Endodermal cell (in vitro differentiated cells): ENCODE results near the gene PGBD5. TPM values are rescaled to one million over a fixed set of nuclear protein-coding genes. Genes with fewer than 3 reads are reported as not detected.

Experiments
- DNase-seq: peaks from one replicate; pipeline ENCODE4 v3.0.0-alpha.2; 2017
- H3K27ac ChIP-seq: 2 replicates; pipeline ENCODE4 v1.5.1; 2013; ENCODE audit warnings: mild to moderate bottlenecking, low read depth, low read length, moderate library complexity
- H3K27me3 ChIP-seq: 2 replicates; pipeline ENCODE4 v1.6.1; 2013; ENCODE audit warnings: mild to moderate bottlenecking, low read length, moderate library complexity; ENCODE audit not compliant: insufficient read depth, control insufficient read depth, poor library complexity, severe bottlenecking
- H3K36me3 ChIP-seq: 2 replicates; pipeline ENCODE4 v1.7.0; 2013; ENCODE audit warnings: mild to moderate bottlenecking, low read length, moderate library complexity; ENCODE audit not compliant: control insufficient read depth, insufficient read depth
- H3K4me1 ChIP-seq: one replicate; pipeline ENCODE4 v1.7.0; 2013; ENCODE audit warnings: low read length; ENCODE audit not compliant: control insufficient read depth, insufficient read depth
- H3K4me3 ChIP-seq: 2 replicates; pipeline ENCODE4 v1.5.1; 2013; ENCODE audit warnings: mild to moderate bottlenecking, low read length, moderate library complexity
- H3K9ac ChIP-seq: 2 replicates; pipeline ENCODE4 v1.6.1; 2013; ENCODE audit warnings: mild to moderate bottlenecking, low read length, moderate library complexity; ENCODE audit not compliant: poor library complexity, severe bottlenecking; ENCODE audit errors: extremely low read depth
- H3K9me3 ChIP-seq: 2 replicates; pipeline ENCODE4 v1.6.1; 2013; ENCODE audit warnings: mild to moderate bottlenecking, low read length, moderate library complexity; ENCODE audit not compliant: control insufficient read depth
- H3K27ac Mint-ChIP-seq: 2 replicates; pipeline ENCODE4 v1.8.0; 2020; ENCODE audit warnings: mixed read lengths
- H3K27me3 Mint-ChIP-seq: 2 replicates; pipeline ENCODE4 v1.8.0; 2021; ENCODE audit warnings: mild to moderate bottlenecking, mixed read lengths; ENCODE audit not compliant: insufficient read depth
- H3K36me3 Mint-ChIP-seq: 2 replicates; pipeline ENCODE4 v1.8.0; 2020; ENCODE audit warnings: low read depth, mixed read lengths
- H3K4me1 Mint-ChIP-seq: 2 replicates; pipeline ENCODE4 v1.8.0; 2020; ENCODE audit warnings: mixed read lengths
- H3K4me3 Mint-ChIP-seq: 2 replicates; pipeline ENCODE4 v1.8.0; 2020; ENCODE audit warnings: mild to moderate bottlenecking, moderate library complexity, mixed read lengths
- H3K9me3 Mint-ChIP-seq: 2 replicates; pipeline ENCODE4 v1.8.0; 2020; ENCODE audit warnings: mild to moderate bottlenecking, mixed read lengths
- WGBS, 2 experiments: methylation state at CpG; one replicate each; pipeline versions ENCODE4 v1.1.5 to v1.1.7; 2013; ENCODE audit warnings: missing lambda C conversion rate in 2 of 2, mixed read lengths in 1 of 2; ENCODE audit not compliant: insufficient coverage in 1 of 2, insufficient read length in 1 of 2; 5-methylcytosine and 5-hydroxymethylcytosine counted together
- total RNA-seq, 2 donors: library from RNA; stranded (reverse); fragmentation: NEBNext Ultra II Directional in 1 of 2; extraction: Animal tissue kit (Norgen Biotek cat#: 25700) in 1 of 2; gene quantifications; 2 replicates in 1 of 2; 3 replicates in 1 of 2; pipeline ENCODE4 v1.2.1, GENCODE V29; 2021
- TF ChIP-seq, protein P1 (sequence below): fragments of 200-600 bp; sonication (generic); conservative IDR thresholded peaks from 2 replicates; pipeline ENCODE4 v1.5.0; 2021; ENCODE audit warnings: antibody characterized with exemption, mild to moderate bottlenecking

The PGBD5 gene
- total RNA-seq, 2 donors from 2014 or later: 1.3 to 4.6 TPM

DNA sequence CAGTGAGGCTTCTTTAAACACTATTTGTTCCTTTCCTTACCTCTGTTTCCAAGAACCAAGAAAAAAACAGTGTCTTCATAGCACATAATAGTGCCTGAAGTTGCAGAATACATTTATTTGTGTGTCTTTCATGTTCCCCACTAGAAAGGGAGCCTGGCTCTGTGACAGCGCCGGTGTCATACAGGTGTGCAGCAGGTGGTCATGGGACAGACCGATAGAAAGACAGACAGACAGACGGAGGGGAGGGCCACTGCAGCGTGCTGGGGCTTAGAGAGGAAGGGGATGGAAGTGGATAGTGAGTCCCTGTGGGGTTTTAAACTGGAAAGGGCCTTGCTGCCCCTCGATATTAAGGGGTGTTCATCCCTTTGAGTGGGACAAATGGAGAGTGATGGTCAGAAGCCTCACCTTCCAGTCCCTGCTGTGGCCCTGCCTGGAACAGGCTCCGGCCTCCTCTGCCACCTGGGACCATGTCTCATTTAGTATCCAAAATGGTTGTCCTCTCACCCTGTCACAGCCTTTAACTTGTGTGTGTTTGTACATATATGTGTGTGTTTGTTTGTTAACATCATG, 152.9 kb downstream of the PGBD5 start:
- H3K4me1 ChIP-seq: peaks cover 8% of the 10 kb centered on the region

GRCh38 chr1:230272557-230272956, 153.6 kb downstream of the PGBD5 start:
- H3K4me3 Mint-ChIP-seq: no peak overlapping the region
- WGBS, 2 experiments: 89 to 100% methylated on average over 9 of the region's 9 CpGs
- Histone ChIP-seq H3K9me3 (no peaks in the 10 kb centered on the region), H3K4me1 (peaks cover 7% of the 10 kb centered on the region), H3K27me3 (no peaks in the 10 kb centered on the region), H3K36me3 (peaks cover 20% of the 10 kb centered on the region), H3K4me3 (no peak overlapping the region), H3K27ac (no peak overlapping the region), H3K9ac (no peak overlapping the region)
- TF ChIP-seq, protein P1, sequence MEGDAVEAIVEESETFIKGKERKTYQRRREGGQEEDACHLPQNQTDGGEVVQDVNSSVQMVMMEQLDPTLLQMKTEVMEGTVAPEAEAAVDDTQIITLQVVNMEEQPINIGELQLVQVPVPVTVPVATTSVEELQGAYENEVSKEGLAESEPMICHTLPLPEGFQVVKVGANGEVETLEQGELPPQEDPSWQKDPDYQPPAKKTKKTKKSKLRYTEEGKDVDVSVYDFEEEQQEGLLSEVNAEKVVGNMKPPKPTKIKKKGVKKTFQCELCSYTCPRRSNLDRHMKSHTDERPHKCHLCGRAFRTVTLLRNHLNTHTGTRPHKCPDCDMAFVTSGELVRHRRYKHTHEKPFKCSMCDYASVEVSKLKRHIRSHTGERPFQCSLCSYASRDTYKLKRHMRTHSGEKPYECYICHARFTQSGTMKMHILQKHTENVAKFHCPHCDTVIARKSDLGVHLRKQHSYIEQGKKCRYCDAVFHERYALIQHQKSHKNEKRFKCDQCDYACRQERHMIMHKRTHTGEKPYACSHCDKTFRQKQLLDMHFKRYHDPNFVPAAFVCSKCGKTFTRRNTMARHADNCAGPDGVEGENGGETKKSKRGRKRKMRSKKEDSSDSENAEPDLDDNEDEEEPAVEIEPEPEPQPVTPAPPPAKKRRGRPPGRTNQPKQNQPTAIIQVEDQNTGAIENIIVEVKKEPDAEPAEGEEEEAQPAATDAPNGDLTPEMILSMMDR: no peak
- H3K4me1 Mint-ChIP-seq: peaks cover 9% of the 10 kb centered on the region
- DNase-seq: no peak
- no peaks in the 10 kb centered on the region for H3K9me3 Mint-ChIP-seq
- H3K27me3 Mint-ChIP-seq: no peaks in the 10 kb centered on the region
- H3K36me3 Mint-ChIP-seq: peaks cover 9% of the 10 kb centered on the region
- no peak overlapping the region for H3K27ac Mint-ChIP-seq

More for the DNA sequence above, 152.9 kb downstream of the PGBD5 start:
- Histone ChIP-seq H3K36me3 (peaks cover 20% of the 10 kb centered on the region), H3K27me3 (no peaks in the 10 kb centered on the region), H3K9ac (no peak overlapping the region), H3K4me3 (no peak overlapping the region), H3K27ac (no peak overlapping the region), H3K9me3 (no peaks in the 10 kb centered on the region)
- no peak for DNase-seq
- Mint-ChIP-seq H3K4me3 (no peak overlapping the region), H3K36me3 (peaks cover 10% of the 10 kb centered on the region), H3K9me3 (no peaks in the 10 kb centered on the region), H3K4me1 (peaks cover 10% of the 10 kb centered on the region), H3K27ac (no peak overlapping the region), H3K27me3 (no peaks in the 10 kb centered on the region)
- TF ChIP-seq, protein P1: no peak
- 91% methylated on average over 6 to 7 of the region's 7 CpGs for WGBS, 2 experiments

GRCh38 chr1:230271300-230272035, 154.7 kb downstream of the PGBD5 start:
- no peak overlapping the region for H3K27ac Mint-ChIP-seq
- TF ChIP-seq, protein P1: no peak
- DNase-seq: no peak
- WGBS, 2 experiments: 94 to 96% methylated on average over 9 to 20 of the region's 20 CpGs
- no peak overlapping the region for H3K4me3 Mint-ChIP-seq
- Histone ChIP-seq H3K36me3 (peaks cover 21% of the 10 kb centered on the region), H3K9me3 (no peaks in the 10 kb centered on the region), H3K9ac (no peak overlapping the region), H3K4me1 (no peaks in the 10 kb centered on the region), H3K4me3 (no peak overlapping the region), H3K27me3 (no peaks in the 10 kb centered on the region), H3K27ac (no peak overlapping the region)
- peaks cover 2% of the 10 kb centered on the region for H3K4me1 Mint-ChIP-seq
- no peaks in the 10 kb centered on the region for H3K27me3 Mint-ChIP-seq
- peaks cover 9% of the 10 kb centered on the region for H3K36me3 Mint-ChIP-seq
- H3K9me3 Mint-ChIP-seq: no peaks in the 10 kb centered on the region
